Measurements from ENCODE around the gene CRYM.
"Not testable (repeated sequence)": the region's sequence is repeated elsewhere in the genome, so short reads cannot be mapped to it uniquely, and the experiment has no call there.

CRYM gene

GRCh38 chr16:21277045-21277926 is 804 bp downstream of the CRYM start:
- no peak for DNase-seq

GRCh38 chr16:21276090-21276489 is 2.0 kb downstream of the CRYM start:
- DNase-seq = no peak

- no peak for DNase-seq
These were observed 2.6 kb downstream of the CRYM start for GRCh38 chr16:21275529-21275928.

GRCh38 chr16:21274172-21274726 is 3.8 kb downstream of the CRYM start:
- no peak for DNase-seq

- not testable (repeated sequence) for DNase-seq
These were observed 5.3 kb downstream of the CRYM start for GRCh38 chr16:21272763-21273162.

- DNase-seq = no peak
These were observed 5.8 kb downstream of the CRYM start for GRCh38 chr16:21272253-21272652.

GRCh38 chr16:21268236-21268635 is 9.9 kb downstream of the CRYM start:
- no peak for DNase-seq

GRCh38 chr16:21267298-21267697 is 10.8 kb downstream of the CRYM start:
- DNase-seq = no peak

GRCh38 chr16:21265104-21265837 is 12.8 kb downstream of the CRYM start:
- no peak for DNase-seq

GRCh38 chr16:21264571-21265036 is 13.5 kb downstream of the CRYM start:
- DNase-seq = peak; percentile 32

- DNase-seq = peak; percentile 95
These were observed 14.2 kb downstream of the CRYM start for GRCh38 chr16:21263640-21264570.

GRCh38 chr16:21262779-21263639 is 15.1 kb downstream of the CRYM start:
- DNase-seq = no peak

GRCh38 chr16:21260870-21261791 is 17.0 kb downstream of the CRYM start:
- peak; percentile 94 for DNase-seq

GRCh38 chr16:21257284-21257683 is 20.8 kb downstream of the CRYM start:
- no peak for DNase-seq

GRCh38 chr16:21256636-21257035 is 21.5 kb downstream of the CRYM start:
- DNase-seq = no peak

GRCh38 chr16:21253470-21253869 is 24.6 kb downstream of the CRYM start:
- no peak for DNase-seq

- no peak for DNase-seq
These were observed 27.8 kb downstream of the CRYM start for GRCh38 chr16:21250072-21250923.

- DNase-seq = not testable (repeated sequence)
These were observed 29.9 kb downstream of the CRYM start for GRCh38 chr16:21248179-21248578.

- no peak for DNase-seq
These were observed 33.4 kb downstream of the CRYM start for GRCh38 chr16:21244518-21245215.

Measured in DMS53 (cell line).